Osteocyte (in vitro differentiated cells): ENCODE data around the gene CLDN16. TPM values are rescaled to one million over a fixed set of nuclear protein-coding genes. Genes with fewer than 3 reads are reported as not detected.

ENCODE experiments used
- DNase-seq: peaks from one replicate; pipeline ENCODE4 v3.0.0; 2021; ENCODE audit warnings: mixed read lengths; ENCODE audit not compliant: unreplicated experiment; ENCODE audit errors: extremely low spot score
- H3K27ac Mint-ChIP-seq: one replicate; pipeline ENCODE4 v1.8.0; 2021; ENCODE audit warnings: mild to moderate bottlenecking, mixed read lengths; ENCODE audit not compliant: unreplicated experiment
- H3K27me3 Mint-ChIP-seq: one replicate; pipeline ENCODE4 v1.8.0; 2021; ENCODE audit warnings: mixed read lengths; ENCODE audit not compliant: unreplicated experiment
- H3K36me3 Mint-ChIP-seq: one replicate; pipeline ENCODE4 v1.8.0; 2021; ENCODE audit warnings: mixed read lengths; ENCODE audit not compliant: unreplicated experiment
- H3K4me1 Mint-ChIP-seq: one replicate; pipeline ENCODE4 v1.8.0; 2021; ENCODE audit warnings: mixed read lengths; ENCODE audit not compliant: unreplicated experiment
- H3K4me3 Mint-ChIP-seq: one replicate; pipeline ENCODE4 v1.8.0; 2021; ENCODE audit warnings: mild to moderate bottlenecking, moderate library complexity, mixed read lengths; ENCODE audit not compliant: unreplicated experiment
- H3K9me3 Mint-ChIP-seq: one replicate; pipeline ENCODE4 v1.8.0; 2021; ENCODE audit warnings: mixed read lengths; ENCODE audit not compliant: unreplicated experiment
- total RNA-seq: library from RNA; stranded (reverse); gene quantifications from 2 replicates; pipeline ENCODE4 v1.2.1, GENCODE V29; 2021
- TF ChIP-seq, protein P1 (sequence below): fragments of 200-600 bp; sonication (generic); IDR thresholded peaks from 2 replicates; pipeline ENCODE4 v1.5.0; 2021; ENCODE audit warnings: antibody characterized with exemption, mild to moderate bottlenecking, moderate library complexity

Gene CLDN16
- total RNA-seq, 1 donor from 2014 or later: not detected

DNA sequence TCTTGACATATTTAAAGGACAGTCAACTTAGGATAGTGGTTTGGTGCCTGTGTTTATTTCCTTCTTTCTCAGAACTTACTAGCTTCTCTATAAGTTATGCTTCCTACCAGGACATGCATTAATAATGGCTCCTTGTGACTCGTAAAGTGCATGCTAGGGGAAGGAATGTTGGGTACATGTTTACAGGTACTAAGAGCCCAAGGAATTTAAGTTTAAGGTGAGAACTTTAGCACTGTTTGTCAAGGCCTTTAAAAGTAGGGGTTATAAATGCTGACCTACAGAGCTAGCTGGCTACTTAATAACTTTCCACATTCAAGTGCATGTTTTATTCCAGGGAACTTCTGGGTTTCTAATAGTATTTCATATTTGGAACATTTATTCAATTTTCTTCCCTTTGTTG is 61.8 kb downstream of the CLDN16 start, which contains the start of gene TMEM207:
TSS of gene TMEM207 (minus strand) at position 101 of the 400 bp plus-strand sequence. CDS start at position 9, 92 bp downstream.
- no peaks in the 10 kb centered on the region for H3K9me3 Mint-ChIP-seq
- peaks cover 3% of the 10 kb centered on the region for H3K4me1 Mint-ChIP-seq
- TF ChIP-seq, protein P1, sequence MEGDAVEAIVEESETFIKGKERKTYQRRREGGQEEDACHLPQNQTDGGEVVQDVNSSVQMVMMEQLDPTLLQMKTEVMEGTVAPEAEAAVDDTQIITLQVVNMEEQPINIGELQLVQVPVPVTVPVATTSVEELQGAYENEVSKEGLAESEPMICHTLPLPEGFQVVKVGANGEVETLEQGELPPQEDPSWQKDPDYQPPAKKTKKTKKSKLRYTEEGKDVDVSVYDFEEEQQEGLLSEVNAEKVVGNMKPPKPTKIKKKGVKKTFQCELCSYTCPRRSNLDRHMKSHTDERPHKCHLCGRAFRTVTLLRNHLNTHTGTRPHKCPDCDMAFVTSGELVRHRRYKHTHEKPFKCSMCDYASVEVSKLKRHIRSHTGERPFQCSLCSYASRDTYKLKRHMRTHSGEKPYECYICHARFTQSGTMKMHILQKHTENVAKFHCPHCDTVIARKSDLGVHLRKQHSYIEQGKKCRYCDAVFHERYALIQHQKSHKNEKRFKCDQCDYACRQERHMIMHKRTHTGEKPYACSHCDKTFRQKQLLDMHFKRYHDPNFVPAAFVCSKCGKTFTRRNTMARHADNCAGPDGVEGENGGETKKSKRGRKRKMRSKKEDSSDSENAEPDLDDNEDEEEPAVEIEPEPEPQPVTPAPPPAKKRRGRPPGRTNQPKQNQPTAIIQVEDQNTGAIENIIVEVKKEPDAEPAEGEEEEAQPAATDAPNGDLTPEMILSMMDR: no peak
- no peak within 1 kb of the TSS for H3K27ac Mint-ChIP-seq
- no peak for DNase-seq
- H3K27me3 Mint-ChIP-seq: no peaks in the 10 kb centered on the region
- no peaks in the 10 kb centered on the region for H3K36me3 Mint-ChIP-seq
- H3K4me3 Mint-ChIP-seq: no peak within 1 kb of the TSS

DNA sequence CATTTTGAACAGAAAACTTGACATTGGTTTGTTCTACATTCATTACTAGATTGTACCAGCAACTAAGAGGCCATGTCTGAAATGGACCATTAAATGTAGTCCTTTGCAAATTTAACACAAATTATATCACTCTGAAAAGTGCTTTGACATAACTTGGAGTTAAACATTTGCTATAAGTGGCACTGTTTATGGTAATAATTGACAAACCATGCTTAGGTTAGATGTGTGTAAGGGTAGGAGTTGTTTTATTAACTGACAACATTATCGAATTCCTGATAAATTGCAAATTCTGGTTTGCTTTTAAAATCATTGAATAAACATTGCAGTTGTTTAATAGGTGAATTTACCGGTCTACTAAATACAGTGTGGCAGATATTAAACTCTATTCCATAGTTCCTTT is 67.9 kb downstream of the CLDN16 start:
- no peaks in the 10 kb centered on the region for H3K36me3 Mint-ChIP-seq
- no peak overlapping the region for H3K27ac Mint-ChIP-seq
- no peaks in the 10 kb centered on the region for H3K9me3 Mint-ChIP-seq
- H3K4me3 Mint-ChIP-seq: no peak overlapping the region
- peaks cover 10% of the 10 kb centered on the region for H3K4me1 Mint-ChIP-seq
- TF ChIP-seq, protein P1: no peak
- DNase-seq: no peak
- H3K27me3 Mint-ChIP-seq: peaks cover 2% of the 10 kb centered on the region

DNA sequence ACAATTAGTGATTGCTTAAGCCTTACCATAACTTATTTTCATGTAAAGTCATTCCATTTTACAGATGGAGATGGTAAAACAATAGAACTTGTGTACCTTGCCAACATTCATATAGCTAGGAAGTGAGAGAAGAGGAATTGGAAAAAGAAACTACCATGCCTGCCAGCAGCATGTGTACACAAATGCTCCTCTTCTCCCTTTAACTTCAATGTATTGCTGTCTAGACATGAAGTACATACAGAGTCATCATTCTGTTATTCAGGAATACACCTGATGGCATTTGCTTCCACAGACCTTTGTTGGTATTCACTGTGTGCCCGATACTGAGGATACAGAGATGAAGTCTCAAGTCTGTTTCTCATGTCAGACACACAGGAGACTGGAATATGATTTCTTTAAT is 68.8 kb downstream of the CLDN16 start:
- H3K27me3 Mint-ChIP-seq: peaks cover 2% of the 10 kb centered on the region

DNA sequence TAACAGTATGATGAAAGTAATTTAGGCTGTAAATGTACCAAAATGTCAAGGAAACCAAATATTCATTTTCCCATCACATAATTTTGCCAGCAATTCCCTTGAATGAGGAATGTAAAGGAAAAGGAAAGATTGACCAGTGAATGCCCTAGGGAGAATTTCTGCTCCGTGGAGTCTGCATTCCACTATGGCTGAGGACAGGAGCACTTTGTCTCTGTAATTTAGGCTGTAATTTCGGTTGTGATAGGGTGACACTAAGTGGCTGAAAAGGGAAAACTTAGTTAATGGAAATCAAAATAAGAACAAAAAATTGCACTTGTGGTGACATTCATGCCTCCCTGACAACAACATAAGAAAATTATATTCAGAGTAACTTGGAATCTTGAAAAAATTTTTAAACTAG is 70.1 kb downstream of the CLDN16 start:
- Mint-ChIP-seq H3K36me3 (no peaks in the 10 kb centered on the region), H3K4me3 (no peak overlapping the region), H3K4me1 (peaks cover 10% of the 10 kb centered on the region), H3K27me3 (peaks cover 7% of the 10 kb centered on the region), H3K9me3 (no peaks in the 10 kb centered on the region), H3K27ac (no peak overlapping the region)
- TF ChIP-seq, protein P1: peak; percentile 46
- DNase-seq: no peak

More for the DNA sequence above, 68.8 kb downstream of the CLDN16 start:
- no peak overlapping the region for H3K27ac Mint-ChIP-seq
- H3K9me3 Mint-ChIP-seq: no peaks in the 10 kb centered on the region
- no peak overlapping the region for H3K4me3 Mint-ChIP-seq
- H3K4me1 Mint-ChIP-seq: peaks cover 10% of the 10 kb centered on the region
- no peak for DNase-seq
- TF ChIP-seq, protein P1: no peak
- H3K36me3 Mint-ChIP-seq: no peaks in the 10 kb centered on the region

Other genes with a start within 250 kb of the CLDN16 start
- 41.4 and 43.8 TPM in 2 replicates for gene CLDN1, start 65.7 kb upstream of the CLDN16 start, total RNA-seq
- gene TMEM207, start 61.7 kb downstream of the CLDN16 start, total RNA-seq: not detected in 2 replicates
- gene IL1RAP, start 125.9 kb downstream of the CLDN16 start, total RNA-seq: 23.8 and 29.3 TPM in 2 replicates